HG03442 (cell line): Measurements from ENCODE around the gene EPX.

Source experiments
- ATAC-seq: cut with Tn5 transposase; IDR thresholded peaks from one replicate; pipeline ENCODE4 v1.9.1; 2021; ENCODE audit warnings: mild to moderate bottlenecking, moderate library complexity; ENCODE audit not compliant: unreplicated experiment

The EPX gene

GRCh38 chr17:58184308-58184985 lies 8.1 kb upstream of the EPX start:
- no peak for ATAC-seq

GRCh38 chr17:58184986-58185761 lies 7.4 kb upstream of the EPX start:
- ATAC-seq, result no peak

GRCh38 chr17:58186591-58186990 lies 5.9 kb upstream of the EPX start:
- ATAC-seq, result no peak

- no peak for ATAC-seq
Measured at GRCh38 chr17:58187063-58187462, 5.5 kb upstream of the EPX start.

GRCh38 chr17:58187675-58188074 lies 4.9 kb upstream of the EPX start:
- ATAC-seq, result no peak

GRCh38 chr17:58189436-58190146 lies 2.9 kb upstream of the EPX start:
- no peak for ATAC-seq

GRCh38 chr17:58191241-58191896 lies 1.2 kb upstream of the EPX start:
- ATAC-seq, result no peak

GRCh38 chr17:58193641-58194255 lies 1.2 kb downstream of the EPX start:
- no peak for ATAC-seq

GRCh38 chr17:58195518-58196123 lies 3.1 kb downstream of the EPX start:
- no peak for ATAC-seq

- no peak for ATAC-seq
Measured at GRCh38 chr17:58196610-58197009, 4.1 kb downstream of the EPX start.

GRCh38 chr17:58200024-58200633 lies 7.6 kb downstream of the EPX start:
- ATAC-seq, result no peak

- ATAC-seq, result no peak
Measured at GRCh38 chr17:58202859-58203258, 10.3 kb downstream of the EPX start.

GRCh38 chr17:58204796-58205195 lies 12.3 kb downstream of the EPX start:
- ATAC-seq, result no peak

- ATAC-seq, result no peak
Measured at GRCh38 chr17:58205936-58206335, 13.4 kb downstream of the EPX start.

GRCh38 chr17:58207451-58207850 lies 14.9 kb downstream of the EPX start:
- no peak for ATAC-seq

GRCh38 chr17:58208344-58208743 lies 15.8 kb downstream of the EPX start:
- no peak for ATAC-seq

GRCh38 chr17:58210922-58211321 lies 18.4 kb downstream of the EPX start:
- no peak for ATAC-seq

GRCh38 chr17:58215685-58216084 lies 23.2 kb downstream of the EPX start:
- ATAC-seq, result no peak

- no peak for ATAC-seq
Measured at GRCh38 chr17:58217766-58218165, 25.2 kb downstream of the EPX start.
